CD14-positive monocyte (primary cell): ENCODE results near the gene SDC4. TPM values are rescaled to one million over a fixed set of nuclear protein-coding genes. Genes with fewer than 3 reads are reported as not detected.

Experiments
- DNase-seq, 3 donors: peaks; one replicate each; pipeline ENCODE4 v3.0.0-alpha.2; 2011 to 2022
- H2AFZ ChIP-seq: 2 replicates; pipeline ENCODE4 v1.6.0; 2012; ENCODE audit warnings: mild to moderate bottlenecking, low read depth, low read length, inconsistent platforms; ENCODE audit not compliant: insufficient read depth, poor library complexity, severe bottlenecking
- H3K27ac ChIP-seq, 2 donors: 1 replicate in 1 of 2; 2 replicates in 1 of 2; pipeline ENCODE4 v1.5.1; 2012 to 2013; ENCODE audit warnings: low read length in 2 of 2, control low read depth in 1 of 2, inconsistent platforms in 1 of 2, low read depth in 1 of 2, mild to moderate bottlenecking in 1 of 2
- H3K27me3 ChIP-seq, 2 donors: one replicate each; pipeline versions ENCODE4 v1.6.0 to v1.6.1; 2011 to 2013; ENCODE audit warnings: low read length in 2 of 2; ENCODE audit not compliant: control insufficient read depth in 2 of 2, insufficient read depth in 2 of 2
- H3K36me3 ChIP-seq, 2 donors: replicated peaks in 1 of 2; 1 replicate in 1 of 2; 2 replicates in 1 of 2; pipeline versions ENCODE4 v1.5.1 to v1.6.1; 2012 to 2013; ENCODE audit warnings: low read length in 2 of 2, control low read depth in 1 of 2, inconsistent platforms in 1 of 2, mild to moderate bottlenecking in 1 of 2; ENCODE audit not compliant: insufficient read depth in 2 of 2, control insufficient read depth in 1 of 2
- H3K4me1 ChIP-seq, 2 donors: 1 replicate in 1 of 2; 2 replicates in 1 of 2; pipeline versions ENCODE4 v1.5.1 to v1.6.1; 2012 to 2013; ENCODE audit warnings: low read length in 2 of 2, control low read depth in 1 of 2, inconsistent platforms in 1 of 2, mild to moderate bottlenecking in 1 of 2, moderate library complexity in 1 of 2; ENCODE audit not compliant: insufficient read depth in 2 of 2, control insufficient read depth in 1 of 2
- H3K4me2 ChIP-seq: replicated peaks from 2 replicates; pipeline ENCODE3; 2012; ENCODE audit warnings: low read length, moderate library complexity, mild to moderate bottlenecking; ENCODE audit not compliant: poor library complexity, severe bottlenecking; ENCODE audit errors: extremely low read depth
- H3K4me3 ChIP-seq, 3 experiments: fragments of 200-600 bp in 1 of 3; sonication (generic) in 1 of 3; replicated peaks in 1 of 3; 1 replicate in 2 of 3; 2 replicates in 1 of 3; pipeline ENCODE4 v1.5.1; 2011 to 2013; ENCODE audit warnings: low read length in 3 of 3, mild to moderate bottlenecking in 3 of 3, control low read depth in 2 of 3, low read depth in 2 of 3, inconsistent platforms in 1 of 3, moderate library complexity in 1 of 3
- H3K79me2 ChIP-seq: 2 replicates; pipeline ENCODE4 v1.6.0; 2012; ENCODE audit warnings: mild to moderate bottlenecking, control low read depth, inconsistent platforms, low read length, moderate library complexity; ENCODE audit not compliant: insufficient read depth
- H3K9ac ChIP-seq: 2 replicates; pipeline ENCODE4 v1.6.0; 2017; ENCODE audit warnings: low read length, mild to moderate bottlenecking; ENCODE audit not compliant: insufficient read depth, poor library complexity, severe bottlenecking
- H3K9me3 ChIP-seq, 2 donors: replicated peaks in 1 of 2; 1 replicate in 1 of 2; 2 replicates in 1 of 2; pipeline versions ENCODE4 v1.5.1 to v1.6.1; 2012 to 2013; ENCODE audit warnings: low read length in 2 of 2, control low read depth in 1 of 2; ENCODE audit not compliant: control insufficient read depth in 1 of 2, insufficient read depth in 1 of 2
- H4K20me1 ChIP-seq: 2 replicates; pipeline ENCODE4 v1.6.0; 2012; ENCODE audit warnings: mild to moderate bottlenecking, low read length, control low read depth, moderate library complexity; ENCODE audit not compliant: insufficient read depth
- H3K27ac Mint-ChIP-seq, 7 donors: one replicate each; pipeline ENCODE4 v1.8.0; 2020; ENCODE audit warnings: mild to moderate bottlenecking in 7 of 7, mixed read lengths in 7 of 7, moderate library complexity in 6 of 7, inconsistent platforms in 2 of 7
- H3K27me3 Mint-ChIP-seq, 3 donors: one replicate each; pipeline ENCODE4 v1.8.0; 2021 to 2022; ENCODE audit warnings: low read depth in 3 of 3, mild to moderate bottlenecking in 3 of 3, mixed read lengths in 3 of 3, moderate library complexity in 3 of 3, inconsistent platforms in 1 of 3
- H3K36me3 Mint-ChIP-seq, 2 donors: one replicate each; pipeline ENCODE4 v1.8.0; 2020; ENCODE audit warnings: mixed read lengths in 2 of 2, inconsistent platforms in 1 of 2, mild to moderate bottlenecking in 1 of 2
- H3K4me1 Mint-ChIP-seq: one replicate; pipeline ENCODE4 v1.8.0; 2020; ENCODE audit warnings: mild to moderate bottlenecking, mixed read lengths
- H3K4me3 Mint-ChIP-seq, 2 donors: one replicate each; pipeline ENCODE4 v1.8.0; 2020; ENCODE audit warnings: mild to moderate bottlenecking in 2 of 2, mixed read lengths in 2 of 2, moderate library complexity in 1 of 2
- H3K9me3 Mint-ChIP-seq, 7 donors: one replicate each; pipeline ENCODE4 v1.8.0; 2020 to 2022; ENCODE audit warnings: mixed read lengths in 7 of 7, mild to moderate bottlenecking in 6 of 7, moderate library complexity in 6 of 7, inconsistent platforms in 2 of 7
- WGBS: methylation state at CpG from one replicate; pipeline ENCODE4 v1.1.5; 2013; ENCODE audit warnings: missing lambda C conversion rate; ENCODE audit not compliant: insufficient coverage; 5-methylcytosine and 5-hydroxymethylcytosine counted together
- intact Hi-C, 2 donors: fragments of 100-400 bp; cut with micrococcal nuclease; formaldehyde crosslinking; loops; one replicate each; pipeline versions ENCODE4 v1.15.0 to v1.15.1; 2023
- polyA plus RNA-seq, 3 donors: library from polyadenylated mRNA; depleted of rRNA in 1 of 3; unstranded in 2 of 3; stranded (reverse) in 1 of 3; fragments of 300-500 nt in 2 of 3; fragments of >200 nt in 1 of 3; fragmentation: Illumina TruSeq in 2 of 3; gene quantifications; 1 replicate in 2 of 3; 2 replicates in 1 of 3; pipeline ENCODE4 v1.2.3, GENCODE V29; 2012 to 2021
- TF ChIP-seq, protein P1 (sequence below): fragments of 200-600 bp; IDR thresholded peaks from one replicate; pipeline ENCODE4 v1.8.0; 2022; ENCODE audit warnings: antibody characterized with exemption, mild to moderate bottlenecking

SDC4 gene
- polyA plus RNA-seq, 3 donors = 1.6 to 5.1 (median 1.9) TPM

DNA sequence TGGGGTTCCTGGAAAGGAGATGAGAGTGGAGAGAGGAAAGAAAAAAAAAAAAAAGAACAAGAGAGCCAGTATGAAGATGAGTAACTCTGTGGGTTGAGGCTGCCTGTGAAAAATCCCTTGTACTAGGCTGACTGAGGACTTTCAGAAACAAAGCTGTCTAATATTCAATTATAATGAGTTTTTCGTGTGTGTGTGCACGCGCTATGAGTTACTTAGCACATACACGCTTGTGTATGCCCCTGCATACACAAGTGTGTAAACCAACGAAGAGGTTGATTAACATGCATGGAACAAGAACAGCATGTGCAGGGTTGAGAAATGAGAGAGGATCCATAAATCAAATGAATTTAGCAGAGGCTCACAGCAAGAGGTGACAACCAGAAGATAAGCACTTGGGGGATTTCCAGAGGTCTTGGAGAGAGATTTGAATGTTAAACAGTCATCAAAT lies 46.4 kb downstream of the SDC4 start:
- Histone ChIP-seq H2AFZ (no peak overlapping the region), H3K36me3 (no peaks in the 10 kb centered on the region), H3K9me3 (no peaks in the 10 kb centered on the region), H3K9ac (no peak overlapping the region), H3K27me3 (peaks cover 0 to 27% of the 10 kb centered on the region in 2 donors), H3K4me2 (no peak overlapping the region), H3K4me3 (no peak overlapping the region), H4K20me1 (no peaks in the 10 kb centered on the region), H3K79me2 (no peaks in the 10 kb centered on the region), H3K27ac (no peak overlapping the region), H3K4me1 (no peaks in the 10 kb centered on the region)
- TF ChIP-seq, protein P1, sequence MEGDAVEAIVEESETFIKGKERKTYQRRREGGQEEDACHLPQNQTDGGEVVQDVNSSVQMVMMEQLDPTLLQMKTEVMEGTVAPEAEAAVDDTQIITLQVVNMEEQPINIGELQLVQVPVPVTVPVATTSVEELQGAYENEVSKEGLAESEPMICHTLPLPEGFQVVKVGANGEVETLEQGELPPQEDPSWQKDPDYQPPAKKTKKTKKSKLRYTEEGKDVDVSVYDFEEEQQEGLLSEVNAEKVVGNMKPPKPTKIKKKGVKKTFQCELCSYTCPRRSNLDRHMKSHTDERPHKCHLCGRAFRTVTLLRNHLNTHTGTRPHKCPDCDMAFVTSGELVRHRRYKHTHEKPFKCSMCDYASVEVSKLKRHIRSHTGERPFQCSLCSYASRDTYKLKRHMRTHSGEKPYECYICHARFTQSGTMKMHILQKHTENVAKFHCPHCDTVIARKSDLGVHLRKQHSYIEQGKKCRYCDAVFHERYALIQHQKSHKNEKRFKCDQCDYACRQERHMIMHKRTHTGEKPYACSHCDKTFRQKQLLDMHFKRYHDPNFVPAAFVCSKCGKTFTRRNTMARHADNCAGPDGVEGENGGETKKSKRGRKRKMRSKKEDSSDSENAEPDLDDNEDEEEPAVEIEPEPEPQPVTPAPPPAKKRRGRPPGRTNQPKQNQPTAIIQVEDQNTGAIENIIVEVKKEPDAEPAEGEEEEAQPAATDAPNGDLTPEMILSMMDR = no peak
- H3K4me3 Mint-ChIP-seq = no peak overlapping the region
- no peak for DNase-seq
- intact Hi-C loops = no loop called here
- H3K27me3 Mint-ChIP-seq = peaks cover 19 to 42% (median 31%) of the 10 kb centered on the region in 3 donors
- WGBS = 98% methylated on average over 5 of the region's 5 CpGs
- no peaks in the 10 kb centered on the region for H3K36me3 Mint-ChIP-seq
- H3K27ac Mint-ChIP-seq = no peak overlapping the region
- H3K4me1 Mint-ChIP-seq = no peaks in the 10 kb centered on the region
- peaks cover 0 to 7% (median 1%) of the 10 kb centered on the region in 7 donors for H3K9me3 Mint-ChIP-seq

DNA sequence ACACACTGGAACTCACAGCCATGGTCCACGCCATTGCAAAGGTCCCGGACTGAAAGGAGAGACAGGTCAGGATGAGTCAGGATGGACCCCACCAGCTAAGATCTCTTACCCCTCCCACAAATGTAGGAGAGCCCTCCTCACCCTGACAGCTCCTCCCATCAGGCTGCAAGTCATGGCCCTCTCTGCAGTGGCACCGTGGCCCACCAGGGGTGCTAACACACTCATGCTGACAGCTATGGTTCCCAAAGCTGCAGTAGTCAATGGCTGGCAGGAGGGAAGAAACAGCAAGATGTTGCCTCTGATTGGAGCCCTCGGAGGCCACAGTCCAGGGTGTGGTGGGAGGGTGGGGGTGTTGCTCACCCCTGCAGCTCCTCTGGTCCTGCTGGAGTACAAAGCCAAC lies 47.3 kb downstream of the SDC4 start:
- TF ChIP-seq, protein P1 = peak; percentile 41
- Mint-ChIP-seq H3K4me3 (no peak overlapping the region), H3K9me3 (peaks cover 0 to 7% (median 1%) of the 10 kb centered on the region in 7 donors), H3K27me3 (peaks cover 15 to 35% (median 26%) of the 10 kb centered on the region in 3 donors), H3K36me3 (no peaks in the 10 kb centered on the region), H3K4me1 (no peaks in the 10 kb centered on the region), H3K27ac (no peak overlapping the region)
- no peaks in the 10 kb centered on the region for H3K79me2 ChIP-seq
- no peak overlapping the region for H3K9ac ChIP-seq
- intact Hi-C loops = no loop called here
- no peak for DNase-seq
- H3K36me3 ChIP-seq = no peaks in the 10 kb centered on the region
- no peak overlapping the region for H3K4me2 ChIP-seq
- no peaks in the 10 kb centered on the region for H4K20me1 ChIP-seq
- peaks cover 0 to 19% of the 10 kb centered on the region in 2 donors for H3K27me3 ChIP-seq
- H3K4me3 ChIP-seq = no peak overlapping the region
- 30% methylated on average over 2 of the region's 4 CpGs for WGBS
- H2AFZ ChIP-seq = no peak overlapping the region
- H3K27ac ChIP-seq = no peak overlapping the region
- no peaks in the 10 kb centered on the region for H3K4me1 ChIP-seq
- H3K9me3 ChIP-seq = no peaks in the 10 kb centered on the region
